GM19467 (cell line): ENCODE measurements around the gene ZFYVE28.

Experiments used
- ATAC-seq: cut with Tn5 transposase; IDR thresholded peaks from one replicate; pipeline ENCODE4 v1.9.1; 2021; ENCODE audit warnings: mild to moderate bottlenecking, moderate library complexity; ENCODE audit not compliant: unreplicated experiment

ZFYVE28 gene

DNA sequence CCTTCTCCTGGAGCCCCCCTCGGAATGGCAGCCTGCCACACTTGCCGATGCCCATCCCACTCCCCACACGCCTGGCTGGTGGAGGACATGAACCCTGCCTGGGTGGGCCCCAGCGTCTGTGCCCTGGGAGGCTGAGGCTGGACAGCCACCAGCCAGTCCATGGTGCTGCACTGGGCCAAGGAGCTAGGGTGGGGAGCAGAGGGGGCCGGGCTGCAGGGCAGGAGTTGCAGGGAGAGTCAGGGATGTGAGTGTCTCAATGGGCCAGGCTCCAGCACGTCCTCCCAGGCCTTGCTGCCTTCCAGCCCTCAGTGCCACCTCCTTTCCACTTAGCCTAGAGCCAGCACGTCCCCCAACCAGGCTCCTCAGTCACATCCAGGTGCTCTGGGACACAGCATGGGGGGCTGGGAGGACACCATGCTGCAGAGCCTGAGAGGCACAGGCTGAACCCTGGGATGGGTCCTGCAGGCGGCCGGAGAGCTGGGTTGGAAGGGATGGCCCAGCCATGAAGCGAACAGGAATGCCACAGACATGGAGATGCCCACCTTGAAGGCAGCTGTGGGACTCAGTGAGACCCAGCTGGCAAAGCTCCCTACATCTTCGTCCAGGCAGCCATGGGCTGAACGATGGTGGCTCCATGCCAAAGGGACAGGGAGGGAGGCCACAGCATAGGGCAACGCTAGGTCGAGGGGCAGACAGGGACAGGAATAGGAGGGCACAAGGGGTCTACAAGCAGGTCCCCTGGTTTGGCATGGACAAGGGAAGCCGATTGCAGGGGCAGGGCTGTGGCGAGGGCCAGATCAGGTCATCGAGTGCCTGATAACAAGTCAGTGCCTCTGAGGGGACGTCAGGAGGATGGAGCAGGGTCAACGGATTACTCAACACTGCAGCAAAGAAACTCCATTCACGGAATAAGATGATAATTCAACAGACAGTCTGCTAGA is 126.5 kb downstream of the ZFYVE28 start:
- no peak for ATAC-seq

DNA sequence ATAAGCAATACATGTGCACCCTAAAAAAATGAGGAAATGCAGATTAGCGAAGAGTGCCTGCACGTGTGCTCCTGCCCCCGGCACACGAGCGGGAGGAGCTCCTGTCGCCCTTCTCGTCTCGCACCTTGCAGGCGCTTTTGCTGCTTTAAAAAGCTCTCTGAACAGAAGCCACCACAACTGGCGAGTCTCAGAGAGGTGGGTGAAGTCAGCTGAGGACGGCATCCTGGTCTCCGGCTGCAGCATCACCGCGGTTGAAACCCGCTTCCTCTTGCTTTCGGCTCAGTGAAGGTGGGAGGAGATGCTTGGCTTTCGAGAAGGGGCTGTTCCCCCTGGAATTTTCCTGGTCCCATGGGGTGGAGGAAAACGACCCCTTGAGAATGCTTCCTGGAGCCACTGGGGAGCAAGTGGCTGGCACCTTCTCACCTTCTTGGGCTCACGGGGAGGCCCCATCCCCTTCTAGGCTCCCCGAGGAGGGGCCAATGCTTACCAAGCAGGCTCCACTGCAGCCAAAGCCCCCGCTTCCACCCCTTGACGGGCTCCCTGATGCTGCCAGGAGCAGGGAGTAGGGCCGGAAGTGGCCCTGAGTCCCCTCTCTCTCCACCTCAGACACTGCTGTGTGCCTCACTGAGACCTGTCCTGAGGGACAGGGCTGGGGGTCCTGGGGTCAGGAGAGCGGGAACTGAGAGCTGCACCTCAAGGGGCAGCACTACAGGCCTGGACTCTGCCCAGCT is 127.3 kb downstream of the ZFYVE28 start:
- no peak for ATAC-seq

DNA sequence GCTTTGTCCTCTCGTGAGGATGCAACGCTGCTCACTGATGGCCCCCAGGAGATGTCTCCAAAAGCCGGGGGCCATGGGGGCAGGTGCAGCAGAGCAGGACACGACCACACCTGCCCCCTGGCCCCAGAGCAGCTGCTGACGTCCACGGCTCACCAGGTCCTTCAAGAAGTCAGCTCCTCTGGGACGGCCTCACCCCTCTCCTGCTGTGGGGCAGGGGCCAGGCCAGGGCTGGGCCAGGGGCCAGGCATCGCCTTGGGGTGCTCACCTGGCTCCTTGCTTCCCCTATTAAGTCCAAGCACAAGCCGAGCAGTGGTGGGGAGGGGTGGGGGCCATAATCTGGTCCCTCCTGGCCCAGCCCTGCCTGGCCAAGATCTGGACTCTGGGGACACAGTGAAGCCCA is 128.0 kb downstream of the ZFYVE28 start:
- no peak for ATAC-seq

- ATAC-seq: no peak
Observed at GRCh38 chr4:2289955-2290333, 128.5 kb downstream of the ZFYVE28 start.

GRCh38 chr4:2289311-2289954 is 129.0 kb downstream of the ZFYVE28 start:
- no peak for ATAC-seq

GRCh38 chr4:2288051-2288541 is 130.3 kb downstream of the ZFYVE28 start:
- no peak for ATAC-seq

DNA sequence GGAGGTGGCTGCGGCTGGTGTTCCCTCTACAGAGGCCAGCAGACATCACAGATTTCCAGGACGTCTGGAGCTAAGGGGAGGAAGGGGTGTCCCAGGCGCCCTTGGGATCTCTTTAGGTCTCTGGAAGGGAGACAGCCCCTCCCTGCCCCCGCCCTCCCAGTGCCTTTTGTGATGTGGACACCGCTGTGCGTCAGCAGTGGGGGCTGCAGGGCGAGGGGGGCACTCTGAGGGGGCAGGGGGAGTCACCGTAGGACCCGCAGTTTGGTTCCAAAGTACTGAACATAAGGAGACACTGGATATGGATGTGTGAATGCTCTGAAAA is 130.9 kb downstream of the ZFYVE28 start:
- ATAC-seq: no peak

DNA sequence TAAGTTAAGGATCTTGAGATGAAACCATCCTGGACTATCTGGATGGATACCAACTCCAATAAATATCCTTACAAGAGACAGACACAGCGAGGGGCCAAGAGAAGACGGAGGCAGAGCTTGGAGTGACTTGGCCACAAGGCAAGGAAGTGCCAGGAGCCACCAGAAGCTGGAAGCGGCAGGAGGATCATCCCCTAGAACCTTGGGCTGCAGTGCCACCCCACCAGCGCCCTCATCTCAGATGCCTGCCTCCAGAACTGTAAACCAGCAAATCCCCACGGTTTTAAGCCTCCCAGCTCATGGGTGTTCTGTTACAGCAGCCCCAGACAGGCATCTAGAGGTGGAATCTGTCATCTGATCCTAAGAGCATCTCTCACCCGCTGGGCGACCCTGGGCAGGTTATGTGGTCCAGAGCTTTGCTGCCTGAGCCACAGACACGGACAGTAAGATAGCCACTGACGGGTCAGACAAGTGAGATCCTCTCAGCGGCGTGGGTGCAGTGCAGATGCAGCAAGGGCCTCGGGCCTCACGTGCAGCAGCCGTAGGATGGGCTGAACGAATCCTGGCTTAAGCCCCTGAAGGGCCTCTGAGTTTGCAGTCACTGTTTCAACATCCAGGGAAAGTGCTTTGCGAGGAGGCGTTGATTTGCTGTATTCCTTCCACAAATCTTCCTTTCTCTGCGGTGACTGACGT is 131.4 kb downstream of the ZFYVE28 start:
- no peak for ATAC-seq

DNA sequence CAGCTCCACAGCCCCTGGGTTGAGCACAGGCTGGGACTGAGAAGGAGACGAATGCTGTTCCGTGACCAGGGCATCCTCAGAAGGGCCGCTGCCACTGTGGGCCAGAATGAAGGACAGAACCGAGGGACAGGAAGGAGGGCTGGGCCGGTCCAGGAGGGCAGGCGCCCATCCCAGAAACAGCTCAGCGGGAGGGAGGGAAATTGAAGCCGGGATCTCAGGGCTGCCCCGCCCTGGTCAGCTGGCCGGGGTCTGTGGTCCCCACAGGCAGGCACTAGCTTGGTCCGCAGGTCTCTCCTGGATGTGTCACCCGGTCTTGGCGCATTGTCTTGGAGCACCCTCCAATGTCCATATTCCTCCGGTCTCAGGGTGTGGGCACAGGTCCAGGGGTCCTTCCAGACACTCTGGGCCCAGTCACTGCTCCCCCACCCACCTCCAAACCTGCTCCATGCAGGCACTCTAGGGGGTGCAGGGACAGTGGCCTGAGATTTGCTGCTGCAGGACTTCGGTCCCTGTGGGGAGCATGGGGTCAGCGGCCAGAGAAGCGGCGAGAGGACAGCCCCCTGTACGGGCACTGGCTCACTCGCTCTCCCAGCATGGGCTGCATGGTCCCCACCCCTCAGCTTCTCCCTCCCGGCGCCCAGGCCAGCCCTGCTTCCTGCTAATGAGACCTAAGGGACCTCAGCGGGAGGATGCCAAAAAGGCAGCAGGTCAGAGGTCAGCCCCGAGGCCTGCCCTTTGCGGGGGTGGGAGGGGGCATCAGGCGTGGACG is 132.6 kb downstream of the ZFYVE28 start:
- no peak for ATAC-seq

- no peak for ATAC-seq
Observed at GRCh38 chr4:2284934-2285612, 133.4 kb downstream of the ZFYVE28 start.

GRCh38 chr4:2284161-2284933 is 134.1 kb downstream of the ZFYVE28 start:
- ATAC-seq: no peak

- no peak for ATAC-seq
Observed at GRCh38 chr4:2283199-2283711, 135.2 kb downstream of the ZFYVE28 start.

GRCh38 chr4:2281575-2282343 is 136.7 kb downstream of the ZFYVE28 start:
- no peak for ATAC-seq

- no peak for ATAC-seq
Observed at GRCh38 chr4:2280531-2281300, 137.7 kb downstream of the ZFYVE28 start.

DNA sequence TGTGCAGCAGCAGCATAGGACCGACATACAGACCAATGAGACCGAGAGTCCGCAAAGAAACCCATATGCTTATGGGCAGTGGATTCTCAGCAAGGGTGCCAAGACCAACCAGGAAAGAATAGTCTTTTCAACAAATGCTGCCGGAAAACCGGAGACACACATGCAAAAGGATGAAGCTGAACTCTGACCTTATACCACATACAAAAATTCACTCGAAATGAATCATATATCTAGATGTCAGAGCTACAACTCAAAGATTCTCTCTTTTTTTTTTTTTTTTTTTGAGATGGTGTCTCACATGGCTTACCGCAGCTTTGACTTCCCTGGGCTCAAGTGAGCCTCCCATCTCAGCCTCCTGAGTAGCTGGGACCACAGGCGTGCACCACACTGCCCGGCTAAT is 140.5 kb downstream of the ZFYVE28 start:
- ATAC-seq: no peak

GRCh38 chr4:2276581-2277325 is 141.7 kb downstream of the ZFYVE28 start:
- ATAC-seq: no peak
